ENCODE data around the gene TTC6. TPM values are rescaled to one million over a fixed set of nuclear protein-coding genes. Genes with fewer than 3 reads are reported as not detected.

TTC6 gene
- total RNA-seq, 1 donor = under 0.01 TPM

GRCh38 chr14:37625597-37626595 is 30.5 kb downstream of the TTC6 start:
- Histone ChIP-seq H3K27ac (ENCODE audit: low read depth, low read length) (no peak overlapping the region), H2AFZ (ENCODE audit: low read length) (no peak overlapping the region), H3K27me3 (ENCODE audit: insufficient read depth, low read length) (peaks cover 5% of the 10 kb centered on the region), H3K36me3 (ENCODE audit: insufficient read depth, low read length) (no peaks in the 10 kb centered on the region), H3K79me2 (ENCODE audit: insufficient read depth, low read length) (no peaks in the 10 kb centered on the region), H4K20me1 (ENCODE audit: insufficient read depth, low read length) (no peaks in the 10 kb centered on the region), H3K4me2 (ENCODE audit: insufficient read depth, low read length) (no peak overlapping the region), H3K4me3 (ENCODE audit: insufficient read depth, low read length) (no peak overlapping the region), H3K4me1 (ENCODE audit: insufficient read depth, low read length) (no peaks in the 10 kb centered on the region), H3K9me3 (ENCODE audit: low read depth, low read length) (no peaks in the 10 kb centered on the region)
- peak; percentile 65 for DNase-seq (ENCODE audit: insufficient read length, low spot score, missing footprints)
- no peak for TF ChIP-seq CTCF (IDR thresholded peaks at IDR 0.05; ENCODE audit: extremely low read depth, low read depth, low read length)

- Histone ChIP-seq H4K20me1 (ENCODE audit: insufficient read depth, low read length) (no peaks in the 10 kb centered on the region), H3K79me2 (ENCODE audit: insufficient read depth, low read length) (no peaks in the 10 kb centered on the region), H3K4me2 (ENCODE audit: insufficient read depth, low read length) (no peak overlapping the region), H2AFZ (ENCODE audit: low read length) (no peak overlapping the region), H3K4me3 (ENCODE audit: insufficient read depth, low read length) (no peak overlapping the region), H3K27ac (ENCODE audit: low read depth, low read length) (no peak overlapping the region), H3K36me3 (ENCODE audit: insufficient read depth, low read length) (no peaks in the 10 kb centered on the region), H3K9me3 (ENCODE audit: low read depth, low read length) (no peaks in the 10 kb centered on the region), H3K4me1 (ENCODE audit: insufficient read depth, low read length) (no peaks in the 10 kb centered on the region), H3K27me3 (ENCODE audit: insufficient read depth, low read length) (no peaks in the 10 kb centered on the region)
- no peak for DNase-seq (ENCODE audit: insufficient read length, low spot score, missing footprints)
- TF ChIP-seq CTCF (IDR thresholded peaks at IDR 0.05; ENCODE audit: extremely low read depth, low read depth, low read length) = no peak
Measured at GRCh38 chr14:37637341-37637740, 41.9 kb downstream of the TTC6 start.

- Histone ChIP-seq H3K27ac (ENCODE audit: low read depth, low read length) (no peak overlapping the region), H3K4me1 (ENCODE audit: insufficient read depth, low read length) (no peaks in the 10 kb centered on the region), H3K9me3 (ENCODE audit: low read depth, low read length) (no peaks in the 10 kb centered on the region), H3K79me2 (ENCODE audit: insufficient read depth, low read length) (no peaks in the 10 kb centered on the region), H2AFZ (ENCODE audit: low read length) (no peak overlapping the region), H3K4me3 (ENCODE audit: insufficient read depth, low read length) (no peak overlapping the region), H3K36me3 (ENCODE audit: insufficient read depth, low read length) (no peaks in the 10 kb centered on the region), H3K4me2 (ENCODE audit: insufficient read depth, low read length) (no peak overlapping the region), H4K20me1 (ENCODE audit: insufficient read depth, low read length) (no peaks in the 10 kb centered on the region), H3K27me3 (ENCODE audit: insufficient read depth, low read length) (no peaks in the 10 kb centered on the region)
- no peak for DNase-seq (ENCODE audit: insufficient read length, low spot score, missing footprints)
- TF ChIP-seq CTCF (IDR thresholded peaks at IDR 0.05; ENCODE audit: extremely low read depth, low read depth, low read length) = no peak
Measured at GRCh38 chr14:37638599-37638998, 43.2 kb downstream of the TTC6 start.

- no peak for DNase-seq (ENCODE audit: insufficient read length, low spot score, missing footprints)
- H3K36me3 ChIP-seq (ENCODE audit: insufficient read depth, low read length) = no peaks in the 10 kb centered on the region
- H3K27ac ChIP-seq (ENCODE audit: low read depth, low read length) = no peak overlapping the region
- no peaks in the 10 kb centered on the region for H4K20me1 ChIP-seq (ENCODE audit: insufficient read depth, low read length)
- H2AFZ ChIP-seq (ENCODE audit: low read length) = no peak overlapping the region
- TF ChIP-seq CTCF (IDR thresholded peaks at IDR 0.05; ENCODE audit: extremely low read depth, low read depth, low read length) = no peak
- H3K79me2 ChIP-seq (ENCODE audit: insufficient read depth, low read length) = no peaks in the 10 kb centered on the region
- H3K4me3 ChIP-seq (ENCODE audit: insufficient read depth, low read length) = no peak overlapping the region
- H3K4me1 ChIP-seq (ENCODE audit: insufficient read depth, low read length) = no peaks in the 10 kb centered on the region
- H3K9me3 ChIP-seq (ENCODE audit: low read depth, low read length) = no peaks in the 10 kb centered on the region
- H3K27me3 ChIP-seq (ENCODE audit: insufficient read depth, low read length) = no peaks in the 10 kb centered on the region
- H3K4me2 ChIP-seq (ENCODE audit: insufficient read depth, low read length) = no peak overlapping the region
Measured at GRCh38 chr14:37641117-37641516, 45.7 kb downstream of the TTC6 start.
